ENCODE measurements around the gene OR2M7.
"Not testable (repeated sequence)": the region's sequence is repeated elsewhere in the genome, so short reads cannot be mapped to it uniquely, and the experiment has no call there.

OR2M7 gene

GRCh38 chr1:248324468-248324867 is at the start of gene OR2M7:
OR2M7 (minus strand) TSS chr1:248324568; CDS start chr1:248324568, 0 bp downstream.
- DNase-seq = no peak

GRCh38 chr1:248373761-248374160 is 49.4 kb upstream of the OR2M7 start:
- DNase-seq = no peak

DNA sequence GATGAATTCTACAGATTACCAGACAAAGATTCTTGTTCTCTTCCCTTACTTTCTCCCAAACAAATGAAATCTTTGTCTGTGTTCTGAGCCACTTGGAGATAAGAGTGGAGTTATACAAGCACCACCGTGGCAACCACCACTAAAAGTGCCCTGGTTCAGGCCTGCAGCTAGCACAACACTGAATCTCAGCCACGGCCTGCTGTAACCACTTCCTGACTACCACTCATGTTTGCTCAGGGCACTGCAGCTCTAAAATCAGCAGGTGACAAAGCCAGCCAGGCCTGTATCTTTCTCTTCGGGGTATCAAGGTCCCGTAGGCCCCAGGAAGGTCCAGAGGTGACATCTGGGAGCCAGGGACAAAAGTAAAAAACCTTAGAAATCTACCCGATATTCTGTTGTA is 48.0 kb upstream of the OR2M7 start:
- no peak for DNase-seq

GRCh38 chr1:248366609-248367008 is 42.2 kb upstream of the OR2M7 start:
- DNase-seq = no peak

DNA sequence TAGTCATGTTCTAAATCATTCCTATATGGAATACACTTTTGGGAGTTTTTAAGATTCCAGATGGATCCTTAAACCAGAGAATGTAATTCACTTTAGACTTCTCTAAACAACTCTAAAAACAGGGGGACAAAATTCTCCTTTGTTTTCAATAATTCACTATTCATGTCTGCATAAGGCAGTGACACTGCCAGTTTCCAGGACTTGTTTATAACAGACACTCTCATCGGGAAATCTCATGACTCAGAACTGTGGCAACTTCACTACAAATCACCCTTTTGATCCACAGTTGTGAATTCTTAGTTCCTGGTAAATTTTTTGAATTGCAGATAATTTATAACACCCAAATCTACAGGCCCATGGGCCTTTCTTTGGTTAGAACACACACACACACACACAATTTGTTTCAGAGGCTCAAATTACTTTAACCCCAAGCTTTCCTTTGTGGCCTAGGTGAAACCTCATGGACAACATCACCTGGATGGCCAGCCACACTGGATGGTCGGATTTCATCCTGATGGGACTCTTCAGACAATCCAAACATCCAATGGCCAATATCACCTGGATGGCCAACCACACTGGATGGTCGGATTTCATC is 36.9 kb upstream of the OR2M7 start, which contains the start of gene OR2T4:
Gene OR2T4 (plus strand): TSS at position 545 of the 595 bp plus-strand sequence. CDS start 0 bp downstream, at position 545.
- no peak for DNase-seq

GRCh38 chr1:248359415-248359814 is 35.0 kb upstream of the OR2M7 start:
- no peak for DNase-seq

DNA sequence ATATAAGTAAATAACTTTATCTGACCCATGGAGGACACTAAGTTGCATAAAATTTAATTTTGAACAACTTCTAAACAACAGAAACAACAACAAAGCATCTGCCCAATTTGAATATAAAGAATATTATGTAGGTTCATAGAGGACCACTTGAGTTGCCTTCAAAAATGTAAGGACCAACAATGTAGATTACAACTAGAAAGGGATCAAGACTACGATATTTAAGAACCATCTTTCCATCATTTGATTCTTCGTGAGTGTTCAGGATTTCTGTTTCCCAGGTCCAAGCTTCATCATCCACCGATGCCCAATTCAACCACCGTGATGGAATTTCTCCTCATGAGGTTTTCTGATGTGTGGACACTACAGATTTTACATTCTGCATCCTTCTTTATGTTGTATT is 24.1 kb upstream of the OR2M7 start, which contains the start of gene OR14C36:
Gene OR14C36 (plus strand): TSS at position 301 of the 400 bp plus-strand sequence. CDS start 0 bp downstream, at position 301.
- DNase-seq = no peak

- DNase-seq = no peak
These were observed 19.1 kb upstream of the OR2M7 start for GRCh38 chr1:248343451-248343850.

DNA sequence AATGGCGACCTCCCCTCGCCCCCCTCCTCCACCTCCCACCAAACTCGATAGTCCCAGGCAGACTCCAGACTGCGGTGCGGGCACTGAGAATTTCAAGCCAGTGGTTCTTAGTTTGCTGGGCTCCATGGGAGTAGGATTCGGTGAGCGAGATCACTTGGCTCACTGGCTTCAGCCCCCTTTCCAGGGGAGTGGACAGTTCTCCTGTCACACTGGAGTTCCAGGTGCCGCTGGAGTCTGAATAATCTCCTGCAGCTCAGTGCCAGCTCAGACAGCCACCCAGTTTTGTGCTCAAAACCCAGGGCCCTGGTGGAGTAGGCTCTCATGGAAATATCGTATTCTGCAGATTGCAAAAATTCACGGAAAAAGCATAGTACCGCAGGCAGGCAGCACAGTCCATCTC is 7.6 kb downstream of the OR2M7 start:
- DNase-seq = no peak

DNA sequence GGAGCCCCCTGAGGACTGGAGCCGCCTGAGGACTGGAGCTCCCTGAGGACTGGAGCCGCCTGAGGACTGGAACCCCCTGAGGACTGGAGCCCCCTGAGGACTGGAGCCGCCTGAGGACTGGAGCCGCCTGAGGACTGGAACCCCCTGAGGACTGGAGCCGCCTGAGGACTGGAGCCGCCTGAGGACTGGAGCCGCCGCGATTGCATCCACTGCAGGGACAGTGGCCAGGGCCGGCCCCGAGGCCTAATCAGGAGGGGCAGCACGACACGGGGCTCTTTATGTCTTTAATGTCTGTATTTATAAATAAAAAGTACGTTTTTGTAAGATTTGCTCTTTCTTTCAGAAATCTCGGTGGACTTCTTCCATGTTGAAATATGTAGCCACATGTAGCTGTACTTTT is 17.6 kb downstream of the OR2M7 start:
- not testable (repeated sequence) for DNase-seq

GRCh38 chr1:248306103-248306502 is 18.3 kb downstream of the OR2M7 start:
- DNase-seq = no peak

DNA sequence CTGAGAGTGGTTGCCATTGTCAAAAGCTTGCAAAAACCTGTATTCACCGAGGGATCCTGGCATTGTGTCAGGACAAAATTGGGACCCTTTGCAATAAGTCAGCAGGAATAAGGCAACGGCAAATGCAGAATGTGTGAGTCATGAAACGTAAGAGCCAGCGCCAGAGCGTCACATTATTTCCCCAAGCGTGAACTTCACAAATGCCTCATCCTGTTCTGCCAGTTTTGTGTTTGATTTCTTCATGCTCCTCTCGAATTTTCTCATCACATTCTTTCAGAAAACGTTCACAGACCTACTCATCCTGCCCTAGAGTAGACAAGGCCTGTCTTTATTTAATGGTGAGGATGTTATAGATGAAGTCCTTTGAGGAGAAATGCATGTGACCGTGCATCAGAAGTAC is 18.7 kb downstream of the OR2M7 start:
- DNase-seq = not testable (repeated sequence)

- DNase-seq = no peak
These were observed 21.0 kb downstream of the OR2M7 start, which contains the start of gene OR2T12 for GRCh38 chr1:248303324-248303723. OR2T12 (minus strand) TSS chr1:248303424; CDS start chr1:248295578, 7,846 bp downstream.

GRCh38 chr1:248288391-248288790 is 36.0 kb downstream of the OR2M7 start:
- DNase-seq = no peak

GRCh38 chr1:248277876-248278275 is 46.5 kb downstream of the OR2M7 start, which contains the start of gene OR2T33:
OR2T33 (minus strand) TSS chr1:248277976; CDS start chr1:248273814, 4,162 bp downstream.
- no peak for DNase-seq
